Mucosa of descending colon (tissue), 3 donors: ENCODE measurements around the gene STPG4. TPM values are rescaled to one million over a fixed set of nuclear protein-coding genes. Genes with fewer than 3 reads are reported as not detected.

Experiments used
- ATAC-seq: fragments of 200-7000 bp; cut with Tn5 transposase; one replicate; pipeline ENCODE4 v1.9.1; 2020; ENCODE audit warnings: mild to moderate bottlenecking, moderate library complexity
- DNase-seq, 3 donors: peaks; one replicate each; pipeline ENCODE4 v3.0.0-alpha.2; 2020
- H3K36me3 ChIP-seq: fragments of 200-600 bp; one replicate; pipeline ENCODE4 v1.8.0; 2021; ENCODE audit warnings: low read depth, mild to moderate bottlenecking
- H3K4me1 ChIP-seq: fragments of 200-600 bp; one replicate; pipeline ENCODE4 v1.8.0; 2021; ENCODE audit warnings: low read depth, mild to moderate bottlenecking
- H3K4me3 ChIP-seq: fragments of 200-600 bp; one replicate; pipeline ENCODE4 v1.8.0; 2021; ENCODE audit warnings: mild to moderate bottlenecking
- H3K9me3 ChIP-seq: fragments of 200-600 bp; one replicate; pipeline ENCODE4 v1.8.0; 2021; ENCODE audit warnings: mild to moderate bottlenecking
- intact Hi-C, 2 donors: fragments of 100-400 bp; cut with DNase I in 1 of 2; cut with micrococcal nuclease in 1 of 2; formaldehyde crosslinking; loops; one replicate each; pipeline versions ENCODE4 v1.11.0 to v1.11.1; 2022; cut with DNase I, micrococcal nuclease
- total RNA-seq, 3 donors: library from RNA; stranded (reverse); fragmentation: NEBNext Ultra II Directional in 2 of 3; extraction: Animal tissue kit (Norgen Biotek cat#: 25700) in 2 of 3; gene quantifications; one replicate each; pipeline versions ENCODE4 v1.2.1 to v1.2.4, GENCODE V29; 2021 to 2023
- TF ChIP-seq, protein P1 (sequence below): fragments of 200-600 bp; IDR thresholded peaks from one replicate; pipeline ENCODE4 v1.8.0; 2022; ENCODE audit warnings: antibody characterized with exemption, mild to moderate bottlenecking
- donor health status: DM: no; HTN: no; CAD: no; lungs with moderate emphysema.
- donor health status: DM: no; HTN: no; CAD: no.
- donor health status: DM: no; HTN: yes; CAD: no.

The STPG4 gene
- total RNA-seq, 3 donors from 2014 or later = 0.46 to 0.63 TPM; not detected in 1

DNA sequence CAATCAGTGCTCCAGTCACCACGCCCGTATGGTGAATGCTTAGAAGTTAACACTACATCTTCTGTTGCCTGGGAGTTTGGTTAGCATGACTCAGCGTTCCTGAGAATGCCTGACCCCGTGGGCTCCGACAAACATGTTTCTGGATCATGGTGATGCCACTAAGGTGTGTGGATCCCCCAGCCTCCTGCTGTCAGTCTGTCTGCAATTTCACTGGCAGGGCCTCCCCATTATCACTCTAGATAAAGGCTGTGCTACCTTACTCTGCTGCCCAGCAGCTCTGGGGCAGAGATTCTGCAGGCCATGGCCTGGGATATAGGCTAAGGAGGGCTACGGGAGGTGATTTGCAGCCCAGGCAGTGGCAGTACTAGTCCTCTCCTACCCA is 66.0 kb downstream of the STPG4 start:
- H3K4me3 ChIP-seq = no peak overlapping the region
- no peaks in the 10 kb centered on the region for H3K4me1 ChIP-seq
- DNase-seq (no peak), ATAC-seq (peak; percentile 50)
- no peaks in the 10 kb centered on the region for H3K9me3 ChIP-seq
- intact Hi-C loops = no loop called here
- TF ChIP-seq, protein P1, sequence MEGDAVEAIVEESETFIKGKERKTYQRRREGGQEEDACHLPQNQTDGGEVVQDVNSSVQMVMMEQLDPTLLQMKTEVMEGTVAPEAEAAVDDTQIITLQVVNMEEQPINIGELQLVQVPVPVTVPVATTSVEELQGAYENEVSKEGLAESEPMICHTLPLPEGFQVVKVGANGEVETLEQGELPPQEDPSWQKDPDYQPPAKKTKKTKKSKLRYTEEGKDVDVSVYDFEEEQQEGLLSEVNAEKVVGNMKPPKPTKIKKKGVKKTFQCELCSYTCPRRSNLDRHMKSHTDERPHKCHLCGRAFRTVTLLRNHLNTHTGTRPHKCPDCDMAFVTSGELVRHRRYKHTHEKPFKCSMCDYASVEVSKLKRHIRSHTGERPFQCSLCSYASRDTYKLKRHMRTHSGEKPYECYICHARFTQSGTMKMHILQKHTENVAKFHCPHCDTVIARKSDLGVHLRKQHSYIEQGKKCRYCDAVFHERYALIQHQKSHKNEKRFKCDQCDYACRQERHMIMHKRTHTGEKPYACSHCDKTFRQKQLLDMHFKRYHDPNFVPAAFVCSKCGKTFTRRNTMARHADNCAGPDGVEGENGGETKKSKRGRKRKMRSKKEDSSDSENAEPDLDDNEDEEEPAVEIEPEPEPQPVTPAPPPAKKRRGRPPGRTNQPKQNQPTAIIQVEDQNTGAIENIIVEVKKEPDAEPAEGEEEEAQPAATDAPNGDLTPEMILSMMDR = no peak
- no peaks in the 10 kb centered on the region for H3K36me3 ChIP-seq

DNA sequence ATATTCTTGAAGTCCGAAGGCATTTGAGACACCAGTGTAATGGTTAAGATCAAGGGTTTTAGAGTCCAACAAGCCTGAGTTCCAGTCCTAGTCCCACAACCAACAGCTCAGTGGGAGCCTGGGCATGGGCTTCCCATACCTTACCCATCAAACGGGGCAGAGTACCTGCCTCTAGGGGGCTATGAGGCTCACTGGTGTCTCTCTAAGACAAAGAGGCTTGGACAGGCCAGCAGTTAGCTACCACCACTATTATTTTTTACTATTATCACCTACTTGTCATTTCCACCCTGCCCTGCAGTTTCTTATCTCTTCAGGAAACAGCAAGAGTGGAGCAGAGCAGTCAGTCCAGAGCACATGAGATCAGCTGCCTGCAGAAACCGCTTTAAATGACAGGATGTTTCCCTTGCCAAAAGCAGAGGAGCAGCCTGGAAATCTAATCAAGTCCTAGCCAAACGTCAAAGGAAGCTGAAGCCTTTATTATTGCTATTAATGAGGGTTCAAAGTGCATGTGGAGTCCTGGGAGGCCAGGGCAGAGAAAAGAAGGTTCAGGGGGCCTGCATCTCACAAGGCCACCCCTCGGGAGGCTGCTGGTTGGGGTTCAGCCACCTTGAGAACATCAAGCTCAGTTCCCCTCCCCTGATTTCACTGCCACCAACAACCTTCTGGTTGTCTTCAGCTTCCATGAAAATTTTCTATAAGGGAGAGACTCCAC is 66.6 kb downstream of the STPG4 start:
- no peak overlapping the region for H3K4me3 ChIP-seq
- intact Hi-C loops = no loop called here
- no peaks in the 10 kb centered on the region for H3K9me3 ChIP-seq
- H3K4me1 ChIP-seq = no peaks in the 10 kb centered on the region
- H3K36me3 ChIP-seq = no peaks in the 10 kb centered on the region
- DNase-seq (no peak), ATAC-seq (peak; percentile 38)
- TF ChIP-seq, protein P1 = no peak

DNA sequence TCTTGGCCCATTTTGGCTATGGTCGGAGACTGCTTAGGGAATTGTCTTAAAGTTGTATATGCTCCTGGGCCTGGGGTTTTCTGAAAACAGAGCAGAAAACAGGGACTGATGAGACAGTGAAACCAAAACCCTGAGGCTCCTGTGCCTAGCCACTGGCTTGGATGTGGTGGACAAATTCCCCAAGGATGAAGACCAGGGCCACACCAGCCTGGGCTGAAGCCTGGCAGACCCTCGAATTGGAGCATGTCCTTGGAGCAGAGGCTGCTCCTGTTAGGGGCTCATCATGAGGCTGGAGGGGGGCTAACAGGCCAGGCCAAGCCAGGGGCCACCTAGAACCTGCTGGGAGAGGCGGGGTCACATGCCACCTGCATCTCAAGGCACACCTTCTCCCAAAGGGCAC is 68.1 kb downstream of the STPG4 start:
- DNase-seq (no peak), ATAC-seq (no peak)
- no peaks in the 10 kb centered on the region for H3K4me1 ChIP-seq
- TF ChIP-seq, protein P1 = no peak
- intact Hi-C loops = no loop called here
- H3K9me3 ChIP-seq = no peaks in the 10 kb centered on the region
- no peak overlapping the region for H3K4me3 ChIP-seq
- H3K36me3 ChIP-seq = no peaks in the 10 kb centered on the region

DNA sequence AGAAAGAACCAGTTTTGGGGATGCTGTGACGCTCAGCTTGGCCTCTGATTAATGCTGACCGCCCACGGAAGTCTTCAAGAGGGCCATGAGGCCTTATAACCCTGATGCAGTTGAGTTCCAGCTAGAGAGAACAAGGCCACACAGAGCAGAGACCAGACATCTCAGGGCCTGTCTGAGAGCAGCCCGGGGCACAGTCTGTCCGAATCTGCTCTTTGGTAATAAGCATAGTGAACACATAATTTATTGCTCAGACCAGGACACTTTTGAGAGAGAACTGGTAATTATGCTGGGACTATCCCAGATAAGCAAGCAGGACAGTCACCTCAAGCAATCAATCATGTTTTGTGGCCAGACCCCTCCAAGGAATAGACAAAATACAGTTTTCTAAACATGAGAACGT is 68.5 kb downstream of the STPG4 start:
- Histone ChIP-seq H3K36me3 (no peaks in the 10 kb centered on the region), H3K4me1 (no peaks in the 10 kb centered on the region), H3K4me3 (no peak overlapping the region), H3K9me3 (no peaks in the 10 kb centered on the region)
- DNase-seq (no peak), ATAC-seq (no peak)
- intact Hi-C loops = no loop called here
- TF ChIP-seq, protein P1 = no peak

DNA sequence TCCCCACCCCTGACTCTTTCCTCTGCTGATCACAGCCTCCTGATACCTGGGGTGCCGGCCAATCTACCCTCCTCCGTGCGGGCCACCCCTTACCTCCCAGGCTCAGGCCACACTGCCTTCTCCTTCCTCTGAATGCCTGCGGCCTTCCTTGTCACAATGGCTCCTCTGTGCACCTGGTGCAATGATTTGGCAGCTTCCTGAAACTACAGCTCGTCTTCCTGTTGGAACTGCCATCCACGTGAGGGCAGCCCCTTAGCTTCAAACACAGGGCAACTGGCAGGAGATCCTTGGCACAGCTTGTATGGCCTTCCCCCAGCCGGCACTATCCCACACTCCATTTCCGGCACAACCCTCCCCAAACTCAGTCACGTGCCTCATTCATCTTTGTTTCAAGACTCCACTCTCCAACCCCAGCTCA is 69.0 kb downstream of the STPG4 start:
- Histone ChIP-seq H3K9me3 (no peaks in the 10 kb centered on the region), H3K36me3 (no peaks in the 10 kb centered on the region), H3K4me1 (no peaks in the 10 kb centered on the region), H3K4me3 (no peak overlapping the region)
- intact Hi-C loops = no loop called here
- TF ChIP-seq, protein P1 = no peak
- DNase-seq (no peak), ATAC-seq (no peak)
